Neural cell (in vitro differentiated cells): ENCODE data around the gene ONECUT3. TPM values are rescaled to one million over a fixed set of nuclear protein-coding genes. Genes with fewer than 3 reads are reported as not detected.

Source experiments
- H2AFZ ChIP-seq: fragments of 200-600, 300-800 bp; sonication (generic), shearing (Covaris generic); 2 replicates; pipeline ENCODE4 v1.6.0; 2014; ENCODE audit warnings: low read depth, mild to moderate bottlenecking, antibody characterized with exemption, low read length, moderate library complexity
- H3F3A ChIP-seq: fragments of 200-600 bp; shearing (Covaris generic); 2 replicates; pipeline ENCODE4 v1.6.1; 2016; ENCODE audit warnings: mild to moderate bottlenecking, moderate library complexity, mixed read lengths, antibody characterized with exemption, low read length; ENCODE audit not compliant: insufficient read depth, poor library complexity, severe bottlenecking
- H3K27ac ChIP-seq: fragments of 200-600, 300-800 bp; sonication (generic), shearing (Covaris generic); 2 replicates; pipeline ENCODE4 v1.5.1; 2014; ENCODE audit warnings: mild to moderate bottlenecking, low read length, moderate library complexity
- H3K27me3 ChIP-seq: fragments of 300-800, 200-600 bp; sonication (generic), shearing (Covaris generic); 2 replicates; pipeline ENCODE4 v1.6.0; 2014; ENCODE audit warnings: mild to moderate bottlenecking, low read depth, low read length, moderate library complexity; ENCODE audit not compliant: insufficient read depth
- H3K36me3 ChIP-seq: fragments of 300-800, 200-600 bp; sonication (generic), shearing (Covaris generic); 2 replicates; pipeline ENCODE4 v1.5.1; 2014; ENCODE audit warnings: mild to moderate bottlenecking, antibody characterized with exemption, low read length, moderate library complexity; ENCODE audit not compliant: insufficient read depth
- H3K4me2 ChIP-seq: fragments of 300-800, 200-600 bp; sonication (generic), shearing (Covaris generic); 2 replicates; pipeline ENCODE4 v1.6.0; 2014; ENCODE audit warnings: mild to moderate bottlenecking, low read length
- H3K4me3 ChIP-seq: fragments of 300-800, 200-600 bp; sonication (generic), shearing (Covaris generic); 2 replicates; pipeline ENCODE4 v1.5.1; 2014; ENCODE audit warnings: mild to moderate bottlenecking, low read length, moderate library complexity
- H3K79me2 ChIP-seq: fragments of 200-600 bp; shearing (Covaris generic); replicated peaks from 2 replicates; pipeline ENCODE4 v1.6.0; 2014; ENCODE audit warnings: mild to moderate bottlenecking, low read length, moderate library complexity; ENCODE audit not compliant: insufficient read depth
- H3K9ac ChIP-seq: fragments of 300-800, 200-600 bp; sonication (generic), shearing (Covaris generic); 2 replicates; pipeline ENCODE4 v1.6.1; 2016; ENCODE audit warnings: mild to moderate bottlenecking, low read length, mixed read lengths
- H3K9me2 ChIP-seq: fragments of 200-600 bp; shearing (Covaris generic); 2 replicates; pipeline ENCODE4 v1.6.1; 2016; ENCODE audit warnings: mild to moderate bottlenecking, low read length, mixed read lengths; ENCODE audit not compliant: insufficient read depth
- H3K9me3 ChIP-seq: fragments of 200-600, 300-800 bp; sonication (generic), shearing (Covaris generic); 2 replicates; pipeline ENCODE4 v1.6.1; 2016; ENCODE audit warnings: mild to moderate bottlenecking, mixed run types, low read length, moderate library complexity, mixed read lengths
- H4K20me1 ChIP-seq: fragments of 200-600 bp; shearing (Covaris generic); 2 replicates; pipeline ENCODE4 v1.6.1; 2016; ENCODE audit warnings: mild to moderate bottlenecking, mixed run types; ENCODE audit not compliant: insufficient read depth
- CTCF ChIP-seq: fragments of 450-650 bp; IDR thresholded peaks from 2 replicates; pipeline ENCODE4 v1.5.1; 2014; ENCODE audit warnings: antibody characterized with exemption, mild to moderate bottlenecking, moderate library complexity; ENCODE audit not compliant: poor library complexity, severe bottlenecking
- EP300 ChIP-seq: fragments of 450-650 bp; conservative IDR thresholded peaks from 2 replicates; pipeline ENCODE4 v1.6.1; 2014; ENCODE audit warnings: antibody characterized with exemption, mild to moderate bottlenecking, moderate library complexity; ENCODE audit not compliant: poor library complexity, severe bottlenecking
- EZH2 ChIP-seq: fragments of 200-600, 300-800 bp; shearing (Covaris generic), sonication (generic); IDR thresholded peaks from 2 replicates; pipeline ENCODE4 v1.6.1; 2014; ENCODE audit warnings: antibody characterized with exemption, low read length, borderline replicate concordance, mild to moderate bottlenecking; ENCODE audit not compliant: insufficient read depth, poor library complexity, severe bottlenecking
- MXI1 ChIP-seq: fragments of 450-650 bp; conservative IDR thresholded peaks from 2 replicates; pipeline ENCODE4 v1.6.1; 2014; ENCODE audit warnings: antibody characterized with exemption, mild to moderate bottlenecking; ENCODE audit not compliant: poor library complexity, severe bottlenecking
- POLR2AphosphoS5 ChIP-seq: IDR thresholded peaks from 2 replicates; pipeline ENCODE4 v1.6.1; 2012
- RAD21 ChIP-seq: fragments of 450-650 bp; conservative IDR thresholded peaks from 2 replicates; pipeline ENCODE4 v1.6.1; 2014; ENCODE audit warnings: antibody characterized with exemption, mild to moderate bottlenecking, moderate library complexity
- REST ChIP-seq: IDR thresholded peaks from 2 replicates; pipeline ENCODE4 v1.6.1; 2012; ENCODE audit warnings: borderline replicate concordance
- SMC3 ChIP-seq: fragments of 450-650 bp; conservative IDR thresholded peaks from 2 replicates; pipeline ENCODE4 v1.6.1; 2014; ENCODE audit warnings: antibody characterized with exemption, mild to moderate bottlenecking, moderate library complexity; ENCODE audit not compliant: poor library complexity
- TAF1 ChIP-seq: IDR thresholded peaks from 2 replicates; pipeline ENCODE4 v1.6.1; 2012; ENCODE audit warnings: low read depth
- polyA plus RNA-seq: library from polyadenylated mRNA; depleted of rRNA; stranded (reverse); fragments of >200 nt; gene quantifications from 2 replicates; pipeline ENCODE4 v1.2.3, GENCODE V29; 2014

ONECUT3 gene
- polyA plus RNA-seq, 1 donor from 2014 or later = 0.45 TPM

- H3K9me2 ChIP-seq = no peaks in the 10 kb centered on the region
- H3K4me2 ChIP-seq = no peak overlapping the region
- TF ChIP-seq CTCF = no peak
- TF ChIP-seq SMC3 = no peak
- no peak for TF ChIP-seq REST
- TF ChIP-seq RAD21 = no peak
- no peak for TF ChIP-seq TAF1
- TF ChIP-seq EZH2 = no peak
- TF ChIP-seq POLR2AphosphoS5 = no peak
- TF ChIP-seq EP300 = no peak
- TF ChIP-seq MXI1 = no peak
- peaks cover 21% of the 10 kb centered on the region for H3K27me3 ChIP-seq
- no peaks in the 10 kb centered on the region for H3K9me3 ChIP-seq
- no peaks in the 10 kb centered on the region for H3K36me3 ChIP-seq
- H3K9ac ChIP-seq = no peak overlapping the region
- H3K79me2 ChIP-seq = no peaks in the 10 kb centered on the region
- H3F3A ChIP-seq = no peaks in the 10 kb centered on the region
- no peak overlapping the region for H3K4me3 ChIP-seq
- H3K27ac ChIP-seq = no peak overlapping the region
- H4K20me1 ChIP-seq = no peaks in the 10 kb centered on the region
- no peak overlapping the region for H2AFZ ChIP-seq
Measured at GRCh38 chr19:1787116-1787515, 33.8 kb downstream of the ONECUT3 start.

- Histone ChIP-seq H3K9ac (no peak overlapping the region), H3K4me3 (no peak overlapping the region), H4K20me1 (no peaks in the 10 kb centered on the region), H3K4me2 (no peak overlapping the region), H3F3A (no peaks in the 10 kb centered on the region), H3K27ac (no peak overlapping the region), H3K9me2 (no peaks in the 10 kb centered on the region), H3K9me3 (no peaks in the 10 kb centered on the region), H3K36me3 (no peaks in the 10 kb centered on the region), H3K27me3 (peaks cover 17% of the 10 kb centered on the region), H3K79me2 (no peaks in the 10 kb centered on the region), H2AFZ (no peak overlapping the region)
- TF ChIP-seq TAF1 (no peak), SMC3 (no peak), MXI1 (no peak), RAD21 (no peak), EZH2 (no peak)
Measured at GRCh38 chr19:1789261-1790041, 36.1 kb downstream of the ONECUT3 start.
